GM12878 (cell line): ENCODE data around the gene ZNF423. TPM values are rescaled to one million over a fixed set of nuclear protein-coding genes. Genes with fewer than 3 reads are reported as not detected.

Source experiments
- ATAC-seq: fragments of 200-7000 bp; cut with Tn5 transposase; 3 replicates; pipeline ENCODE4 v1.9.1; 2020; ENCODE audit warnings: mild to moderate bottlenecking, moderate library complexity
- BruUV-seq: library from RNA; stranded (reverse); fragments of 400-500 nt; replicated peaks from 2 replicates; lab custom pipeline; 2021; lab: Mats Ljungman, UMichigan
- CTCF ChIA-PET: fragments of 300-600 bp; sonication (Branson Sonifier 250); formaldehyde crosslinking; extraction: SDS; loops from one replicate; lab custom pipeline; 2021; ENCODE audit warnings: inconsistent platforms; lab: Yijun Ruan, JAX
- POLR2A ChIA-PET: fragments of 350-600 bp; formaldehyde crosslinking; extraction: SDS; loops from one replicate; lab custom pipeline; 2021; ENCODE audit warnings: inconsistent platforms; lab: Charles Lee
- RAD21 ChIA-PET: fragments of 300-600 bp; sonication (Branson Sonifier 250); formaldehyde crosslinking; loops from one replicate; lab custom pipeline; 2023; ENCODE audit warnings: antibody characterized with exemption; ENCODE audit not compliant: unreplicated experiment; lab: Charles Lee
- SMC1A ChIA-PET: fragments of 300-600 bp; sonication (Branson Sonifier 250); formaldehyde crosslinking; loops from one replicate; lab custom pipeline; 2023; ENCODE audit not compliant: unreplicated experiment, uncharacterized antibody; lab: Charles Lee
- DNase-seq: peaks from one replicate; pipeline ENCODE4 v3.0.0-alpha.2; 2011; ENCODE audit warnings: low read depth, low spot score
- FAIRE-seq: peaks from 3 replicates; lab custom pipeline; 2011; peaks lifted over from hg19 to GRCh38; lab: Jason Lieb, UNC
- H2AFZ ChIP-seq: 2 replicates; pipeline ENCODE4 v1.6.0; 2011; ENCODE audit warnings: low read depth, low read length, control low read depth; ENCODE audit not compliant: control insufficient read depth
- H3K27ac ChIP-seq: 2 replicates; pipeline ENCODE4 v1.5.1; 2011; ENCODE audit warnings: control low read depth; ENCODE audit not compliant: control insufficient read depth, insufficient read depth
- H3K27me3 ChIP-seq, 2 experiments: replicated peaks in 1 of 2; 2 replicates each; pipeline versions ENCODE4 v1.6.0 to v1.6.1; 2011; ENCODE audit warnings: low read length in 1 of 2; ENCODE audit not compliant: control insufficient read depth in 2 of 2, insufficient read depth in 2 of 2
- H3K36me3 ChIP-seq, 2 experiments: 2 replicates each; pipeline ENCODE4 v1.5.1; 2011; ENCODE audit warnings: low read length in 1 of 2; ENCODE audit not compliant: control insufficient read depth in 2 of 2, insufficient read depth in 2 of 2
- H3K4me1 ChIP-seq: 2 replicates; pipeline ENCODE4 v1.6.1; 2011; ENCODE audit warnings: mild to moderate bottlenecking, low read length, moderate library complexity, mixed read lengths; ENCODE audit not compliant: control insufficient read depth, insufficient read depth
- H3K4me2 ChIP-seq: 2 replicates; pipeline ENCODE4 v1.6.0; 2011; ENCODE audit warnings: control low read depth; ENCODE audit not compliant: control insufficient read depth, insufficient read depth
- H3K4me3 ChIP-seq: fragments of 200-600 bp; sonication (generic); 2 replicates; pipeline ENCODE4 v1.5.1; 2016
- H3K79me2 ChIP-seq: 2 replicates; pipeline ENCODE4 v1.6.0; 2011; ENCODE audit warnings: low read length; ENCODE audit not compliant: control insufficient read depth, insufficient read depth
- H3K9ac ChIP-seq: 2 replicates; pipeline ENCODE4 v1.8.0; 2011; ENCODE audit warnings: low read length, control low read depth, mixed read lengths; ENCODE audit not compliant: control insufficient read depth, insufficient read depth
- H3K9me3 ChIP-seq: replicated peaks from 3 replicates; pipeline ENCODE4 v1.5.1; 2011; ENCODE audit warnings: mild to moderate bottlenecking, low read length; ENCODE audit not compliant: control insufficient read depth, insufficient read depth
- H4K20me1 ChIP-seq: 2 replicates; pipeline ENCODE4 v1.6.0; 2011; ENCODE audit not compliant: control insufficient read depth, insufficient read depth
- CHD1 ChIP-seq: IDR thresholded peaks from 2 replicates; pipeline ENCODE4 v1.6.1; 2012; ENCODE audit warnings: low read depth, low read length, improper control_type of control experiment
- HDGF ChIP-seq: fragments of 450-650 bp; IDR thresholded peaks from 2 replicates; pipeline ENCODE4 v1.6.1; 2016; ENCODE audit warnings: antibody characterized with exemption
- KAT2A ChIP-seq: conservative IDR thresholded peaks from 2 replicates; pipeline ENCODE4 v1.6.1; 2011; ENCODE audit warnings: low read depth, low read length; ENCODE audit not compliant: control insufficient read depth
- MTA3 ChIP-seq: IDR thresholded peaks from 2 replicates; pipeline ENCODE4 v1.6.1; 2012; ENCODE audit warnings: low read length, inconsistent platforms, borderline replicate concordance
- MXI1 ChIP-seq: fragments of 150-350 bp; IDR thresholded peaks from 2 replicates; pipeline ENCODE4 v1.6.1; 2011; ENCODE audit warnings: low read depth, mild to moderate bottlenecking, inconsistent platforms, low read length, improper control_type of control experiment
- RAD21 ChIP-seq: IDR thresholded peaks from 2 replicates; pipeline ENCODE4 v1.6.1; 2011; ENCODE audit warnings: mild to moderate bottlenecking, low read depth, low read length, moderate library complexity; ENCODE audit not compliant: insufficient read depth
- YY1 ChIP-seq: IDR thresholded peaks from 2 replicates; pipeline ENCODE4 v1.6.1; 2011; ENCODE audit warnings: low read depth, mild to moderate bottlenecking, low read length
- ZNF207 ChIP-seq: fragments of 450-650 bp; IDR thresholded peaks from 2 replicates; pipeline ENCODE4 v1.6.1; 2014; ENCODE audit warnings: antibody characterized with exemption, mild to moderate bottlenecking, borderline replicate concordance
- ZNF24 ChIP-seq: fragments of 450-650 bp; IDR thresholded peaks from 2 replicates; pipeline ENCODE4 v1.6.1; 2017; ENCODE audit warnings: antibody characterized with exemption, mild to moderate bottlenecking
- WGBS: methylation state at CpG from one replicate; pipeline ENCODE4 v1.1.6; 2016; ENCODE audit warnings: low lambda C conversion rate; ENCODE audit not compliant: insufficient replicate concordance, insufficient coverage; ENCODE audit errors: missing lambda C conversion rate; 5-methylcytosine and 5-hydroxymethylcytosine counted together
- in situ Hi-C: fragments of 300-500 bp; cut with MboI; formaldehyde crosslinking; loops from 9 replicates; pipeline ENCODE4 v1.14.3; 2018; ENCODE audit warnings: mixed read lengths
- intact Hi-C: fragments of 100-400 bp; cut with micrococcal nuclease; formaldehyde crosslinking; loops from one replicate; pipeline ENCODE4 v1.14.2; 2022; ENCODE audit not compliant: unreplicated experiment
- polyA plus RNA-seq, 11 experiments: library from polyadenylated mRNA; depleted of rRNA in 4 of 11; unstranded in 6 of 11; stranded (reverse) in 5 of 11; fragments of >200 nt; fragmentation: Nextera tagmentation in 4 of 11; fragmentation: Illumina TruSeq in 1 of 11; extraction: Ambion mirVana in 4 of 11; extraction: Trizol in 1 of 11; gene quantifications; 1 replicate in 1 of 11; 2 replicates in 10 of 11; pipeline versions ENCODE4 v1.2.1 to v1.2.3, GENCODE V29; 2011 to 2016; ENCODE audit warnings: inconsistent platforms in 2 of 11, missing spikeins in 2 of 11, low read depth in 1 of 11
- total RNA-seq, 4 experiments: library from RNA; depleted of rRNA in 3 of 4; stranded (reverse); fragments of >200 nt in 3 of 4; fragmentation: Illumina TruSeq in 1 of 4; extraction: Trizol in 1 of 4; gene quantifications; 2 replicates each; pipeline versions ENCODE4 v1.2.1 to v1.2.3, GENCODE V29; 2013 to 2021
- TF ChIP-seq, protein P1 (sequence below): fragments of 450-650 bp; IDR thresholded peaks from 2 replicates; pipeline ENCODE4 v1.6.1; 2017; ENCODE audit warnings: low read depth, mild to moderate bottlenecking, moderate library complexity
- TF ChIP-seq, protein P2 (sequence below): fragments of 450-650 bp; IDR thresholded peaks from 2 replicates; pipeline ENCODE4 v1.6.1; 2018; ENCODE audit warnings: mild to moderate bottlenecking, low read depth, moderate library complexity; ENCODE audit not compliant: partially characterized antibody
- TF ChIP-seq, protein P3 (sequence below): fragments of 450-650 bp; IDR thresholded peaks from 2 replicates; pipeline ENCODE4 v1.6.1; 2014; ENCODE audit warnings: mild to moderate bottlenecking
- TF ChIP-seq, protein P4 (sequence below): fragments of 450-650 bp; conservative IDR thresholded peaks from 2 replicates; pipeline ENCODE4 v1.6.1; 2017; ENCODE audit warnings: mild to moderate bottlenecking, moderate library complexity
- TF ChIP-seq, protein P5 (sequence below): IDR thresholded peaks from 2 replicates; pipeline ENCODE4 v1.6.1; 2012; ENCODE audit warnings: low read depth, low read length, improper control_type of control experiment

ZNF423 gene
- total and polyA plus RNA-seq, 10 of the 15 experiments (the other 5 are each of a cell fraction or from before 2014, with no cell fraction given), result 0.03 to 0.64 (median 0.10) TPM

DNA sequence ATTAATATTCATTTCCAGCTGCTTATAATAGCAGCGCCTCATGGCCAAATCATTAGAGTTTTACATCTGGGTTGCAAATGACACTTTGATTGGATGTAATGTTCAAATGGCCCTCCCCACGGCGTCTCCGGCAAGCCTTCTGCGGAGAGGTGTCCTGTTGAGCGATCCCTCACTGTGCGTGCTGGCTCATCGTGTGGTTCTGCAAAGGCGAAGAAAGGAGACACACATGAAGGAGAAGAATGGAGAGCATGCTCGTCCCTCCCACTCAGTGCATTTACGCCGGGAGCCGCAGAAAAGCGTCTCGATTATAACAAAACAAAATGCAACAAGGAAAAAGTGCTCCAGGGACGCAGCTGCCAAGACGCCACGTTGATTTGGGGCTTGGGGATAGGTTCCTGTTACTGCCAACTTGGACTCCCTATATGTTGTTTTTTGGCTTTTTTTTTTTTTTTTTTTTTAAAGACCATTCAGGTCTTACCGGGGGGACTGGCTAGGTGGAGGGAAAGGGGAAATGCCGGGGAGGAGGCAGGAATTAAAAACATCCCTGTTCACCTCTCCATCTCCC is 364.7 kb downstream of the ZNF423 start:
- intact Hi-C loops, result loop anchor here (5.0 to 10.0 kb wide), 2 partner anchors 214 to 431 kb away; no protein-coding TSS in a partner anchor
- Histone ChIP-seq H2AFZ (no peak overlapping the region), H3K4me1 (no peaks in the 10 kb centered on the region), H3K4me3 (no peak overlapping the region), H3K27me3 (no peaks in the 10 kb centered on the region), H3K27ac (no peak overlapping the region), H3K9me3 (no peaks in the 10 kb centered on the region), H3K4me2 (no peak overlapping the region), H3K79me2 (no peaks in the 10 kb centered on the region), H4K20me1 (no peaks in the 10 kb centered on the region), H3K36me3 (no peaks in the 10 kb centered on the region), H3K9ac (no peak overlapping the region)
- ChIA-PET POLR2A (no interaction called here), RAD21 (no interaction called here), SMC1A (no interaction called here), CTCF (interaction anchor here (0.6 to 1.1 kb wide), 2 partner anchors 18 to 108 kb away, joined by 3 to 4 read pairs; no protein-coding TSS in a partner anchor)
- WGBS, result 76% methylated on average over 18 of the region's 20 CpGs
- DNase-seq (no peak), FAIRE-seq (no peak), ATAC-seq (no peak)
- BruUV-seq, result no TSS peak
- in situ Hi-C loops, result loop anchor here (5.0 kb wide), 1 partner anchor 91 kb away; no protein-coding TSS in a partner anchor
- TF ChIP-seq MTA3 (no peak), HDGF (no peak), YY1 (no peak), CHD1 (no peak), MXI1 (no peak), KAT2A (no peak), ZNF207 (no peak), RAD21 (no peak), ZNF24 (no peak)
- TF ChIP-seq, protein P1, sequence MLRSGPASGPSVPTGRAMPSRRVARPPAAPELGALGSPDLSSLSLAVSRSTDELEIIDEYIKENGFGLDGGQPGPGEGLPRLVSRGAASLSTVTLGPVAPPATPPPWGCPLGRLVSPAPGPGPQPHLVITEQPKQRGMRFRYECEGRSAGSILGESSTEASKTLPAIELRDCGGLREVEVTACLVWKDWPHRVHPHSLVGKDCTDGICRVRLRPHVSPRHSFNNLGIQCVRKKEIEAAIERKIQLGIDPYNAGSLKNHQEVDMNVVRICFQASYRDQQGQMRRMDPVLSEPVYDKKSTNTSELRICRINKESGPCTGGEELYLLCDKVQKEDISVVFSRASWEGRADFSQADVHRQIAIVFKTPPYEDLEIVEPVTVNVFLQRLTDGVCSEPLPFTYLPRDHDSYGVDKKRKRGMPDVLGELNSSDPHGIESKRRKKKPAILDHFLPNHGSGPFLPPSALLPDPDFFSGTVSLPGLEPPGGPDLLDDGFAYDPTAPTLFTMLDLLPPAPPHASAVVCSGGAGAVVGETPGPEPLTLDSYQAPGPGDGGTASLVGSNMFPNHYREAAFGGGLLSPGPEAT, result no peak
- TF ChIP-seq, protein P2, sequence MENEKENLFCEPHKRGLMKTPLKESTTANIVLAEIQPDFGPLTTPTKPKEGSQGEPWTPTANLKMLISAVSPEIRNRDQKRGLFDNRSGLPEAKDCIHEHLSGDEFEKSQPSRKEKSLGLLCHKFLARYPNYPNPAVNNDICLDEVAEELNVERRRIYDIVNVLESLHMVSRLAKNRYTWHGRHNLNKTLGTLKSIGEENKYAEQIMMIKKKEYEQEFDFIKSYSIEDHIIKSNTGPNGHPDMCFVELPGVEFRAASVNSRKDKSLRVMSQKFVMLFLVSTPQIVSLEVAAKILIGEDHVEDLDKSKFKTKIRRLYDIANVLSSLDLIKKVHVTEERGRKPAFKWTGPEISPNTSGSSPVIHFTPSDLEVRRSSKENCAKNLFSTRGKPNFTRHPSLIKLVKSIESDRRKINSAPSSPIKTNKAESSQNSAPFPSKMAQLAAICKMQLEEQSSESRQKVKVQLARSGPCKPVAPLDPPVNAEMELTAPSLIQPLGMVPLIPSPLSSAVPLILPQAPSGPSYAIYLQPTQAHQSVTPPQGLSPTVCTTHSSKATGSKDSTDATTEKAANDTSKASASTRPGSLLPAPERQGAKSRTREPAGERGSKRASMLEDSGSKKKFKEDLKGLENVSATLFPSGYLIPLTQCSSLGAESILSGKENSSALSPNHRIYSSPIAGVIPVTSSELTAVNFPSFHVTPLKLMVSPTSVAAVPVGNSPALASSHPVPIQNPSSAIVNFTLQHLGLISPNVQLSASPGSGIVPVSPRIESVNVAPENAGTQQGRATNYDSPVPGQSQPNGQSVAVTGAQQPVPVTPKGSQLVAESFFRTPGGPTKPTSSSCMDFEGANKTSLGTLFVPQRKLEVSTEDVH, result no peak
- TF ChIP-seq, protein P3, sequence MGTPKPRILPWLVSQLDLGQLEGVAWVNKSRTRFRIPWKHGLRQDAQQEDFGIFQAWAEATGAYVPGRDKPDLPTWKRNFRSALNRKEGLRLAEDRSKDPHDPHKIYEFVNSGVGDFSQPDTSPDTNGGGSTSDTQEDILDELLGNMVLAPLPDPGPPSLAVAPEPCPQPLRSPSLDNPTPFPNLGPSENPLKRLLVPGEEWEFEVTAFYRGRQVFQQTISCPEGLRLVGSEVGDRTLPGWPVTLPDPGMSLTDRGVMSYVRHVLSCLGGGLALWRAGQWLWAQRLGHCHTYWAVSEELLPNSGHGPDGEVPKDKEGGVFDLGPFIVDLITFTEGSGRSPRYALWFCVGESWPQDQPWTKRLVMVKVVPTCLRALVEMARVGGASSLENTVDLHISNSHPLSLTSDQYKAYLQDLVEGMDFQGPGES, result no peak
- TF ChIP-seq, protein P4, sequence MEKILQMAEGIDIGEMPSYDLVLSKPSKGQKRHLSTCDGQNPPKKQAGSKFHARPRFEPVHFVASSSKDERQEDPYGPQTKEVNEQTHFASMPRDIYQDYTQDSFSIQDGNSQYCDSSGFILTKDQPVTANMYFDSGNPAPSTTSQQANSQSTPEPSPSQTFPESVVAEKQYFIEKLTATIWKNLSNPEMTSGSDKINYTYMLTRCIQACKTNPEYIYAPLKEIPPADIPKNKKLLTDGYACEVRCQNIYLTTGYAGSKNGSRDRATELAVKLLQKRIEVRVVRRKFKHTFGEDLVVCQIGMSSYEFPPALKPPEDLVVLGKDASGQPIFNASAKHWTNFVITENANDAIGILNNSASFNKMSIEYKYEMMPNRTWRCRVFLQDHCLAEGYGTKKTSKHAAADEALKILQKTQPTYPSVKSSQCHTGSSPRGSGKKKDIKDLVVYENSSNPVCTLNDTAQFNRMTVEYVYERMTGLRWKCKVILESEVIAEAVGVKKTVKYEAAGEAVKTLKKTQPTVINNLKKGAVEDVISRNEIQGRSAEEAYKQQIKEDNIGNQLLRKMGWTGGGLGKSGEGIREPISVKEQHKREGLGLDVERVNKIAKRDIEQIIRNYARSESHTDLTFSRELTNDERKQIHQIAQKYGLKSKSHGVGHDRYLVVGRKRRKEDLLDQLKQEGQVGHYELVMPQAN, result no peak
- TF ChIP-seq, protein P5, sequence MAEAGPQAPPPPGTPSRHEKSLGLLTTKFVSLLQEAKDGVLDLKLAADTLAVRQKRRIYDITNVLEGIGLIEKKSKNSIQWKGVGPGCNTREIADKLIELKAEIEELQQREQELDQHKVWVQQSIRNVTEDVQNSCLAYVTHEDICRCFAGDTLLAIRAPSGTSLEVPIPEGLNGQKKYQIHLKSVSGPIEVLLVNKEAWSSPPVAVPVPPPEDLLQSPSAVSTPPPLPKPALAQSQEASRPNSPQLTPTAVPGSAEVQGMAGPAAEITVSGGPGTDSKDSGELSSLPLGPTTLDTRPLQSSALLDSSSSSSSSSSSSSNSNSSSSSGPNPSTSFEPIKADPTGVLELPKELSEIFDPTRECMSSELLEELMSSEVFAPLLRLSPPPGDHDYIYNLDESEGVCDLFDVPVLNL, result no peak
